ENCODE data around the gene PPP1R13B.

The PPP1R13B gene

GRCh38 chr14:103707329-103708263 is 139.8 kb downstream of the PPP1R13B start:
- no peak for DNase-seq

GRCh38 chr14:103706551-103707328 is 140.6 kb downstream of the PPP1R13B start:
- no peak for DNase-seq

GRCh38 chr14:103705504-103706284 is 141.7 kb downstream of the PPP1R13B start:
- DNase-seq: no peak

- DNase-seq: no peak
Measured at GRCh38 chr14:103705118-103705503, 142.3 kb downstream of the PPP1R13B start.

GRCh38 chr14:103704708-103705107 is 142.7 kb downstream of the PPP1R13B start:
- DNase-seq: no peak

- DNase-seq: no peak
Measured at GRCh38 chr14:103703433-103704385, 143.7 kb downstream of the PPP1R13B start.

- DNase-seq: no peak
Measured at GRCh38 chr14:103702497-103703432, 144.6 kb downstream of the PPP1R13B start.

- no peak for DNase-seq
Measured at GRCh38 chr14:103702095-103702494, 145.3 kb downstream of the PPP1R13B start.

GRCh38 chr14:103700753-103701490 is 146.5 kb downstream of the PPP1R13B start:
- DNase-seq: no peak

- no peak for DNase-seq
Measured at GRCh38 chr14:103699901-103700752, 147.2 kb downstream of the PPP1R13B start.

GRCh38 chr14:103699261-103699661 is 148.1 kb downstream of the PPP1R13B start:
- DNase-seq: no peak

GRCh38 chr14:103698380-103699260 is 148.8 kb downstream of the PPP1R13B start:
- no peak for DNase-seq

GRCh38 chr14:103697603-103698379 is 149.6 kb downstream of the PPP1R13B start:
- DNase-seq: no peak

GRCh38 chr14:103697206-103697602 is 150.2 kb downstream of the PPP1R13B start:
- no peak for DNase-seq

GRCh38 chr14:103696466-103697071 is 150.8 kb downstream of the PPP1R13B start:
- DNase-seq: no peak

- no peak for DNase-seq
Measured at GRCh38 chr14:103696070-103696402, 151.3 kb downstream of the PPP1R13B start.

Data from activated naive CD4-positive, alpha-beta T cell (primary cell).